HG03457 (cell line): ENCODE results near the gene BRICD5.

Experiments
- ATAC-seq: cut with Tn5 transposase; IDR thresholded peaks from one replicate; pipeline ENCODE4 v1.9.1; 2021; ENCODE audit warnings: moderate number of reproducible peaks; ENCODE audit not compliant: unreplicated experiment

Gene BRICD5

GRCh38 chr16:2166263-2167067 is 44.2 kb downstream of the BRICD5 start:
- no peak for ATAC-seq

- ATAC-seq, result no peak
Measured at GRCh38 chr16:2165861-2166260, 44.8 kb downstream of the BRICD5 start.

- no peak for ATAC-seq
Measured at GRCh38 chr16:2163211-2163881, 47.3 kb downstream of the BRICD5 start.

- no peak for ATAC-seq
Measured at GRCh38 chr16:2162676-2163118, 48.0 kb downstream of the BRICD5 start.

GRCh38 chr16:2161911-2162310 is 48.8 kb downstream of the BRICD5 start:
- no peak for ATAC-seq

- no peak for ATAC-seq
Measured at GRCh38 chr16:2160915-2161551, 49.6 kb downstream of the BRICD5 start.
